HT-29 (cell line): Measurements from ENCODE around the gene ATRN. TPM values are rescaled to one million over a fixed set of nuclear protein-coding genes. Genes with fewer than 3 reads are reported as not detected.
A peak's percentile ranks its signal among the peaks of the same experiment; 100 is the strongest.

Source experiments
- DNase-seq: peaks from one replicate; pipeline ENCODE4 v3.0.0-alpha.2; 2015; ENCODE audit warnings: low spot score
- total RNA-seq: library from RNA; depleted of rRNA; stranded (reverse); fragments of >200 nt; shearing (Covaris generic); gene quantifications from 2 replicates; pipeline ENCODE4 v1.2.3, GENCODE V29; 2014

The ATRN gene
- total RNA-seq, 1 experiment from 2014 or later = 3.3 TPM

GRCh38 chr20:3621111-3621510, 150.3 kb downstream of the ATRN start:
- no peak for DNase-seq

GRCh38 chr20:3622406-3622805, 151.6 kb downstream of the ATRN start:
- DNase-seq = no peak

DNA sequence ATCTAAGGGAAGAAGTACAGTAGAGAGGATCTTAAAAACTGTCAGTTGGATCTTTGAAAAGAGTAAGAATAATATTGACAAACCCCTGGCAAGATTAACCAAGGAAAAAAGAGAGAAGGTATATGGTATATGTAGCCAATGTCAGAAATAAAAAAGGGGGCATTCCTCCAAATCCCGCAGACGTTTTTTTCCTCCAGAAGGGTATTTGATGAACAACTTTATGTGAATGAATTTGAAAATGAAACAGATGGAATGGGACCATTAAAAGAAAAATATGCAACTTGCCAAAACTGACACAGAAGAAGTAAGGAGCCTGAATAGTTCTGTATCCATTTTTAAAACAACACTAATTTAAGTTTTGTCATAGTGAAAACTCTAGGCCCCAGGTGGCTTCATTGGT, 156.7 kb downstream of the ATRN start:
- no peak for DNase-seq

DNA sequence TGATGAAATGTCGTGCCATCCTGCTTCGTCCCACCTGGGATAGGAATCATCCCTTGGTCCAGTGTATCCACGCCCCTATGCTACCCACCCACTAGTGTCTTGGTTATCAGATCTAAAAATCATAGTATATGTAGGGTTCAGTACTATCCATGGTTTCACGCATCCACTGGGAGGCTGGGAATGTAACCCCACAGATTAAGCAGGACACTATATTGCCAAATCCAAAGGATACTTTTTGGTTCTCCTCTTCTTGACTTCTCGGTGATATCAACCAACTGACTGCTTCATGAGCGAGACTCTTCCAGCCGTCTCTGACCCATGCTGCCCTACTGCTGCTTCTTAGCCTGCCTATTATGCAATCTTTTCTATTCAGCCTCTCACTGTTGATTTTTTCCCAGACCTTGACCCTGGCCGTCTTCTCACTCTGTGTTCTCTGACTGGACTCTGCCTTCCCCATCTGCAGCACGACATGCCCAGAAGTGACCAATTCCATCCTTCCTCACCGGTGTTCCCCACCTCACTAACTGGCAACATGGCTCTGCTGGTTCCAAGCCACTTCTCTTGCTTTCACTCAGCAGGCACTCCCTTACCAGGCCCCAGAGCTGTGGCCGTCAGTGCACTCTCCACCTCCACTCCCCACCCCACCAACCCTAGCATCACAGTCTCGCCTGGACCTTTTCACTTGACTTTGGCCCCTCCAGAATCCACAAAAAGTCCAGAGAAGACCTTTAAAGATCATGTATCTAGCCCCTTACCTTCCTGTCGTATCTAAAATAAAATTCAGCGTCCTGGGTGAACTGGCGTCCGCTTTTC, 157.9 kb downstream of the ATRN start:
- no peak for DNase-seq

DNA sequence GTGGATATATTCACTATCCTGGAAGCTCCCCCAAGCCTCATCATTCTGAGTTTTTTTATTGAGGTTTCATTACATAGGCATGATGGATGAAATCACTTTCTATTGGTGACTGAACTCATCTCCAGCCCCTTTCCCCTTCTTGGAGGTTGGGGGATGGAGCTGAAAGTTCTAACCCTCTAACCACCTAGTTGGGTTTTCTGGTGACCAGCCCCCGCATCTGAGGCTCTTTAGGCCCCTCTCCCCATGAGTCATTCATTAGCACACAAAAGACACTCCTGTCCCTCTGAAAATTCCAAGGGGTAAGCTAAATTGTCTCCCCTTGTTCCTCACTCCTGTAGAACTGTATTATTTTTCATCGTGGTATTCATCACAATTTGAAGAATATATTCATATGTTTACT, 159.1 kb downstream of the ATRN start:
- DNase-seq = no peak

- no peak for DNase-seq
These were observed 159.6 kb downstream of the ATRN start for GRCh38 chr20:3630429-3630828.

GRCh38 chr20:3631534-3631933, 160.7 kb downstream of the ATRN start:
- no peak for DNase-seq

DNA sequence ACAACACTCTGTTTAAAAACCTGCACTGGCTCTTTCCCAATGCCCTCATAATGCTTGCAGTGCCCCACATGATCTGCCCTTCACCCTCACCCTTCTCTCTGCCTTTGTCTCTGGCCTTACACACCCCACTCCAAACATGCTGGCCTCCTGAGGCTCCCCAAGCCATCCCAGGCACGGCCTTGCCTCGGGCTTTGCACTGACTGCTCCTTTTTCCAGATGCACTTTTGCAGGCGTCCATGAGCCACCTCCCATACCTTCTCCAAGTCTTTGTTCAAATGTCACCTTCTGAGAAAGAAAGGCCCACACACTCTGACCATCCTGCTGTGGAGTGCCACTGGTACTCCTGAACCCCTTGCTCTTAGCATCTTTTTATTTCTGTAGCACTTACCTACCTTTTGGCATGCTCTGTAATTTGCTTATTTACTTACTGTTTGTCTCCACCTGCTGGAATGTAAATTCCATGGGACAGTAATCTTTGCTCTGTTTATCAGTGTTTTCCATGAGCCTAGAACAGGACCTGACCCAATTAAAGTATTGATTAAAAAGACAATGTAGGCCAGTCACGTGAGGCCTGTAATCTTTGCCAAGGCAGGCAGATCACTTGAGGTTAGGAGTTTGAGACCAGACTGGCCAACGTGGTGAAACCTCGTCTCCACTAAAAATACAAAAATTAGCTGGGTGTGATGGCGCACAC, 161.6 kb downstream of the ATRN start:
- peak; percentile 16 for DNase-seq

- DNase-seq = no peak
These were observed 163.2 kb downstream of the ATRN start for GRCh38 chr20:3633913-3634478.

GRCh38 chr20:3635346-3635745, 164.5 kb downstream of the ATRN start:
- no peak for DNase-seq

GRCh38 chr20:3640259-3640658, 169.4 kb downstream of the ATRN start:
- no peak for DNase-seq

- DNase-seq = no peak
These were observed 174.7 kb downstream of the ATRN start for GRCh38 chr20:3645309-3646066.

GRCh38 chr20:3646067-3646440, 175.2 kb downstream of the ATRN start:
- DNase-seq = no peak

- DNase-seq = no peak
These were observed 175.8 kb downstream of the ATRN start for GRCh38 chr20:3646651-3647050.

- DNase-seq = no peak
These were observed 176.7 kb downstream of the ATRN start for GRCh38 chr20:3647473-3647872.

GRCh38 chr20:3648951-3649350, 178.1 kb downstream of the ATRN start:
- no peak for DNase-seq

GRCh38 chr20:3651204-3651962, 180.6 kb downstream of the ATRN start:
- no peak for DNase-seq

DNA sequence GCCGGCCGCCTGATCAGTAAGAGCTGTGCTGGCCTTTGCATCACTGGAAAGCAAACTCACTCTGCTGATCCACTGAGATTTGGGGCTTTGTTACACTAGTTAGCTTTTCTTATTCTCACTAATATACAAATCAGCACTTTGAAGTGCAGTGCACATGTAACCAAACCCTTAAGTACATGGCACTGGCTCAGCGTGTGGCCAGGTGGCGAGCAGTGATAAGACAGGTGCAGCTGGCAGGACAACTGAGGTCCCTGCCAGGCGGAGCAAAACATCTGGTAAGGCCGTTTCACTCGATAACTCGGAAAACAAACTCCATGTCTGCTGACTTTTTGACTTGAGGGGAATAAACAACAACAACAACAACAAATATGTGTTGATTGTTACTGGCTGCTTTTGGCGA, 181.4 kb downstream of the ATRN start:
- DNase-seq = no peak

DNA sequence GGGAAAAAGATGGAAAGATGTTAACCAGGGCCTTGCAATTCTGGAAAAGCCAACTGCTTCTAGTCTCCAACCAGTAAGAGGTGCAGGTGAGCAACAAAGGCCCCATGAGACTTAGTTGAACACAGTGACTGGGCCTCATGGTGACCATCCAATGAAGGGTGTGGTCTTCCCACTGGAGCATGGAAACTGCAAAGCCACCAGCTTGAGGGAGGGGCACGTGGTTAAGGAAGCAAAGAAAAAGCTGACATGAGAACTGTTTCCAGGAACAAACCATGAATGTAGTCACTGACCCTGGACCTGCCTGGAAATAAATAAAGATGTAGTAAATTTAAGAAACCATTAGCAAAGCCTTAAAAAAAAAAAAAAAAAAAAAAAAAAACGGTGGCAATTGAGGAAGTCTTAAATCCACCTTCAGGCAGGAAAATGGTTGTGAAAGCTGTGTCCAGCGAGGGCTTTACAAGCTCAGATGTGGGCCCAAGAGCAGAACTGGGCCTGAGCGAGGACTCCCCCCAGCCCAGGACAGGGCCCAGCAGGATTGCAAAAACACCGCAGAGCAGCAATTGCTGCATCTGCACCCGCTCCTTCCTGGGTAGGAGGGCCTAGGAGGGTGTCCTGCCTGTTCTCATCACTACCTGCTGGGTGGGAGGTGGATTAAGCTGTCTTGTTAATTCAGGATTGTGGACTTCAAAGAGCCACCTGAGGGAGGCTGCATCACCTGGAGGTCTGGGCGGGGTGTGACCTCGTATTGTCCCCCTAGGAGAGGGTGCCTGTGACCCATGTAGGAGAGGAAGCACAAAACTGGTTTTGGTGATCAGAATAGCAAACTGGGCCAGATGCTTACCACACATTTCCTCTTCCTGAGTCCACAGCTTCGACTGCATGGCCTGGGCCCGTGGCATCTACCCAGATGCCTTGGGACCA, 182.1 kb downstream of the ATRN start:
- no peak for DNase-seq

GRCh38 chr20:3653921-3654320, 183.1 kb downstream of the ATRN start:
- DNase-seq = no peak
